ENCODE data around the gene PRR11.
A peak's percentile ranks its signal among the peaks of the same experiment; 100 is the strongest.
"Not testable (repeated sequence)": the region's sequence is repeated elsewhere in the genome, so short reads cannot be mapped to it uniquely, and the experiment has no call there.

The PRR11 gene

GRCh38 chr17:59155439-59156177 is at the start of gene PRR11:
Gene PRR11 (plus strand): TSS chr17:59155746. CDS start chr17:59169753, 14,007 bp downstream.
- DNase-seq = no peak

GRCh38 chr17:59105852-59106462 is 49.6 kb upstream of the PRR11 start:
- DNase-seq = peak; percentile 75

GRCh38 chr17:59106463-59107305 is 48.9 kb upstream of the PRR11 start, which contains the start of gene TRIM37:
Gene TRIM37 (minus strand): TSS chr17:59106880. CDS start chr17:59106461, 419 bp downstream.
- peak; percentile 99 for DNase-seq

GRCh38 chr17:59107306-59107670 is 48.3 kb upstream of the PRR11 start:
- no peak for DNase-seq

- no peak for DNase-seq
Measured at GRCh38 chr17:59108400-59109102, 47.0 kb upstream of the PRR11 start.

GRCh38 chr17:59110973-59111372 is 44.6 kb upstream of the PRR11 start:
- no peak for DNase-seq

- DNase-seq = no peak
Measured at GRCh38 chr17:59111539-59111938, 44.0 kb upstream of the PRR11 start.

GRCh38 chr17:59115474-59115873 is 40.1 kb upstream of the PRR11 start:
- no peak for DNase-seq

GRCh38 chr17:59121901-59122480 is 33.6 kb upstream of the PRR11 start:
- DNase-seq = no peak

- DNase-seq = no peak
Measured at GRCh38 chr17:59124665-59125064, 30.9 kb upstream of the PRR11 start.

- DNase-seq = no peak
Measured at GRCh38 chr17:59126809-59127417, 28.6 kb upstream of the PRR11 start.

- no peak for DNase-seq
Measured at GRCh38 chr17:59129814-59130213, 25.7 kb upstream of the PRR11 start.

GRCh38 chr17:59131131-59131530 is 24.4 kb upstream of the PRR11 start:
- DNase-seq = no peak

- DNase-seq = not testable (repeated sequence)
Measured at GRCh38 chr17:59138339-59138738, 17.2 kb upstream of the PRR11 start.

- DNase-seq = no peak
Measured at GRCh38 chr17:59139939-59140338, 15.6 kb upstream of the PRR11 start.

GRCh38 chr17:59141860-59142259 is 13.7 kb upstream of the PRR11 start:
- DNase-seq = no peak

GRCh38 chr17:59145571-59146096 is 9.9 kb upstream of the PRR11 start:
- DNase-seq = no peak

GRCh38 chr17:59149051-59149450 is 6.5 kb upstream of the PRR11 start:
- DNase-seq = no peak

GRCh38 chr17:59149841-59150511 is 5.6 kb upstream of the PRR11 start:
- DNase-seq = no peak

GRCh38 chr17:59151006-59151405 is 4.5 kb upstream of the PRR11 start:
- DNase-seq = no peak

- DNase-seq = no peak
Measured at GRCh38 chr17:59151591-59151990, 4.0 kb upstream of the PRR11 start.
